ENCODE data around the gene KIRREL3.
"Not testable (repeated sequence)": the region's sequence is repeated elsewhere in the genome, so short reads cannot be mapped to it uniquely, and the experiment has no call there.

Gene KIRREL3

DNA sequence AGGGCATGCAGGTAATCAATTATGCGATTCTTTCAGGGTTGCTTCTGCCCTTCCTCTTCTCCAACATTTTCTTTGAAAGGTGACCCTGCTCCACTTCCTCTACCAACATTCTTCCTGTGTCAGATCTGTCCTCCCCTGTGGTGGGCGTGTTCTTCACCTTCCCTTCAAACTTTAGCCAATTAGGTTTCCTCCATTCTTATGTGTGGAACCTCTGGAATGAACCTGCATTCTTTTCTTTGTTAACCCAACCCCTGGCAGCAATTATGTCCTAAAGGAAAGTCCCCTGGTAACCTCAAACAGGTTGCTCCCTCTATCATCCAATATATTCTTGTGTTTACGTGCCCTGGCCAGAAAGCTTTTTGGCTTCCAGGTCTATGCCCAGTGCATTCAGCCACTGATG is 22.4 kb downstream of the KIRREL3 start:
- Histone ChIP-seq H3K36me3 (ENCODE audit: control insufficient read depth in 1 of 2, insufficient read depth in 2 of 2, low read length in 2 of 2) (no peaks in the 10 kb centered on the region), H3K4me3 (ENCODE audit: low read depth in 1 of 2, low read length in 2 of 2) (no peak overlapping the region), H3K27ac (ENCODE audit: low read length) (no peak overlapping the region), H3K27me3 (ENCODE audit: low read depth, low read length) (no peaks in the 10 kb centered on the region), H3K4me1 (ENCODE audit: control insufficient read depth in 1 of 2, insufficient read depth in 2 of 2, low read length in 2 of 2) (no peaks in the 10 kb centered on the region), H3K9me3 (ENCODE audit: control insufficient read depth in 1 of 2, low read length in 2 of 2) (no peaks in the 10 kb centered on the region)

DNA sequence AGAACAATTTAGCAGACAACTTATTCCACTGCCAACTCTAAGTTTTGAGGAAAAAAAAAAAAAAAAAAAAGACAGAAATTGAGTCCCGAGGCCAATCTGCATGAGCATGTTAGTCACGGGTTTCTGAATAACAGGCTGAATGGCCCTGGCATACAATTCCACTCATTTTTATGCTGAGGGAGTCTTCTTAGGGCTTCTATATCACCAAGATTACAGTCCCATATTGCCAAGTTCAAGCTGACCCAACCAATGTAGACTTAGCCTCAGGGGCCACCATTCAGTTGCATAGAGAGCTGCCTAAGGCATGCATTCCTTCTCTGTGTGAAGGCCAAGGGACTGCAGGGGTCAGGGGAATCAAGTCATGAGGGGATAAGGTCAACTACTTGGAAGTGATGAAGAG is 27.5 kb downstream of the KIRREL3 start:
- Histone ChIP-seq H3K36me3 (ENCODE audit: control insufficient read depth in 1 of 2, insufficient read depth in 2 of 2, low read length in 2 of 2) (no peaks in the 10 kb centered on the region), H3K4me3 (ENCODE audit: low read depth in 1 of 2, low read length in 2 of 2) (no peak overlapping the region), H3K27me3 (ENCODE audit: low read depth, low read length) (no peaks in the 10 kb centered on the region), H3K27ac (ENCODE audit: low read length) (no peak overlapping the region), H3K4me1 (ENCODE audit: control insufficient read depth in 1 of 2, insufficient read depth in 2 of 2, low read length in 2 of 2) (no peaks in the 10 kb centered on the region), H3K9me3 (ENCODE audit: control insufficient read depth in 1 of 2, low read length in 2 of 2) (peaks cover 0 to 7% of the 10 kb centered on the region in 2 donors)

DNA sequence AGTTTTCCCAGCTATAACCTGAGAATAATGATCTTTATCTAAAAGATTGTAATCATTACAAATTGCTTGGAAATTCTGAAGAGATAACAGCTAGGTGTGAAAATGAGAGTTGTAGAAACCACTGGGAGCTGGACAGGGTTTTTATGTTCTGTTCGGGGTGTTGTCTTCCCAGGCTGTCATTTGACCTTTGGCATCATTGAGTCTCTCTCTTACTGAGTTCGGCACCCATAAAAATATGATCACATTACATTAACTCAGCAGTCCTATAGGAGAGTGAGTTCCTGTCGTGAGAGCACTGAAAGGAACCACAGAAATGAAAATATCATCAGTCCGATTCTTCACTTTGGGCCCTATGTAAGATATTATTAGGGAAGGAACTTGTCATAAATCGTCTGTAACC is 29.3 kb downstream of the KIRREL3 start:
- H3K9me3 ChIP-seq (ENCODE audit: control insufficient read depth in 1 of 2, low read length in 2 of 2), result peaks cover 0 to 7% of the 10 kb centered on the region in 2 donors
- no peaks in the 10 kb centered on the region for H3K27me3 ChIP-seq (ENCODE audit: low read depth, low read length)
- H3K4me1 ChIP-seq (ENCODE audit: control insufficient read depth in 1 of 2, insufficient read depth in 2 of 2, low read length in 2 of 2), result no peaks in the 10 kb centered on the region
- no peak overlapping the region for H3K4me3 ChIP-seq (ENCODE audit: low read depth in 1 of 2, low read length in 2 of 2)
- no peak overlapping the region for H3K27ac ChIP-seq (ENCODE audit: low read length)
- H3K36me3 ChIP-seq (ENCODE audit: control insufficient read depth in 1 of 2, insufficient read depth in 2 of 2, low read length in 2 of 2), result no peaks in the 10 kb centered on the region

DNA sequence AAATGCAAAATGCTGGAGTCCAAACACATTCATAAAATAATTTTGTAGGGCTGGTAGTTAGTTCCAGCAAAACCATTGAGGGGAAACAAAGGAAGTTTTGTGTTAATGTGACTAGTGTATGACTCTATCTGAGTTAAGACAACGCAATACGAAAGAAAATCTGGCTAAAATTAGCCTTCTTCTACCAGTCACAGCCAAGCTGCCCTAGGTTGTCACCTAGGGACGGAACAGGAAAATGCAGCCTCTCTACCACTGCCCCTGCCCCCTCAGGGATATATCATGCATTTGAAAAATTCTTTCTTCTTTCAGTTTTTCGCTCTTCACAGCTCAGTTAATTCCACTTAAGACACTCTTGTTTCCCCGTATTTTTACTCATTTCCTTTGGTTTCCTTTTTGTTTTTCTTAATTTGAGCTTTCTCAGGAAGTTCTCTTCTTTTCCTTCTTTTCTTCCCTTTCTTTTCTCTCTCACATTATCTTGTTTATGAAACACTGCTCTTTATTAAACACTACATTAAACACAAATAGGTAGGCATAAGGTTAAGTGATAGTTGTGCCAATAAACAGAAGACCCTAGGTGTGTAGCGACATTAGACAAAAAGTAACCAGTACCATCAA is 30.6 kb downstream of the KIRREL3 start:
- Histone ChIP-seq H3K4me1 (ENCODE audit: control insufficient read depth in 1 of 2, insufficient read depth in 2 of 2, low read length in 2 of 2) (no peaks in the 10 kb centered on the region), H3K9me3 (ENCODE audit: control insufficient read depth in 1 of 2, low read length in 2 of 2) (peaks cover 0 to 7% of the 10 kb centered on the region in 2 donors), H3K27ac (ENCODE audit: low read length) (no peak overlapping the region), H3K4me3 (ENCODE audit: low read depth in 1 of 2, low read length in 2 of 2) (no peak overlapping the region), H3K27me3 (ENCODE audit: low read depth, low read length) (no peaks in the 10 kb centered on the region), H3K36me3 (ENCODE audit: control insufficient read depth in 1 of 2, insufficient read depth in 2 of 2, low read length in 2 of 2) (no peaks in the 10 kb centered on the region)

DNA sequence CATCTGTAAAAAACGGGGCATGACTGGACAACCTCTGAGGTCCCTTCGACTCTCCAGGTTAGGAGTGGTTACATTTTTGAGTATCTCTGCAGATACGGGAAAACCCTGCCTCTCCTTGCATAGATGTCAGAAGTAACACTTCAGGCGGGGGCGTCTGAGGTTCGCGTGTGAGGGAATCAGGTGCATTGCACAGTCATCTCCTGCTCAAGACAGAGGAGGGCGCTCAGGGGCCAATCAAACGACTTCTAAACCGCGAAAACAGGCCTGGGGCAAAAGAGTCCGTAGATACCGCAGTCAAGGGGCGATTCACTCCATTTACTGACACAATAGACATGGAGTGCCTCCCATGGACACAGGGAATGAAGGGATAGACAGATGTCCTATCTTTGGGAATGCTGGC is 31.7 kb downstream of the KIRREL3 start:
- H3K27ac ChIP-seq (ENCODE audit: low read length), result no peak overlapping the region
- H3K4me1 ChIP-seq (ENCODE audit: control insufficient read depth in 1 of 2, insufficient read depth in 2 of 2, low read length in 2 of 2), result no peaks in the 10 kb centered on the region
- H3K9me3 ChIP-seq (ENCODE audit: control insufficient read depth in 1 of 2, low read length in 2 of 2), result peaks cover 0 to 7% of the 10 kb centered on the region in 2 donors
- H3K27me3 ChIP-seq (ENCODE audit: low read depth, low read length), result no peaks in the 10 kb centered on the region
- H3K4me3 ChIP-seq (ENCODE audit: low read depth in 1 of 2, low read length in 2 of 2), result no peak overlapping the region
- no peaks in the 10 kb centered on the region for H3K36me3 ChIP-seq (ENCODE audit: control insufficient read depth in 1 of 2, insufficient read depth in 2 of 2, low read length in 2 of 2)

DNA sequence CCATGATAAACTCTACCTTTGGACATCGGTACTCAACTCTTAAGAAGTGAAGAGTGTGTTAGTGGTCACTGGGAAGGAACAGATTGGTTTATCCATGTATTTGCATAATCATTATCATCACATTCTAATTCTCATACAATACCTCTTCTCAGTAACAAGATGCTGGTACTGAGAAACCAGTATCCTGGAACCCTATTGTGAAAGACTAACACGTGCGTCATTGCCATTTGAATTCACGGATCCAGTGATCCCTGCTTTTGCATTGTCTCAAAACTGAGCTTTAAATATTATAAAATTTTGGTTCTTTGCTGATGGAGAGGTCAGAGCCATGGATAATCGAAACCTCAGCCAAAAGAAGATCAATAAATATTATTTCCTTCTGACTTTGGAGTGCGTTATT is 35.2 kb downstream of the KIRREL3 start:
- Histone ChIP-seq H3K4me1 (ENCODE audit: control insufficient read depth in 1 of 2, insufficient read depth in 2 of 2, low read length in 2 of 2) (no peaks in the 10 kb centered on the region), H3K4me3 (ENCODE audit: low read depth in 1 of 2, low read length in 2 of 2) (no peak overlapping the region), H3K36me3 (ENCODE audit: control insufficient read depth in 1 of 2, insufficient read depth in 2 of 2, low read length in 2 of 2) (no peaks in the 10 kb centered on the region), H3K9me3 (ENCODE audit: control insufficient read depth in 1 of 2, low read length in 2 of 2) (no peaks in the 10 kb centered on the region), H3K27ac (ENCODE audit: low read length) (no peak overlapping the region), H3K27me3 (ENCODE audit: low read depth, low read length) (no peaks in the 10 kb centered on the region)

DNA sequence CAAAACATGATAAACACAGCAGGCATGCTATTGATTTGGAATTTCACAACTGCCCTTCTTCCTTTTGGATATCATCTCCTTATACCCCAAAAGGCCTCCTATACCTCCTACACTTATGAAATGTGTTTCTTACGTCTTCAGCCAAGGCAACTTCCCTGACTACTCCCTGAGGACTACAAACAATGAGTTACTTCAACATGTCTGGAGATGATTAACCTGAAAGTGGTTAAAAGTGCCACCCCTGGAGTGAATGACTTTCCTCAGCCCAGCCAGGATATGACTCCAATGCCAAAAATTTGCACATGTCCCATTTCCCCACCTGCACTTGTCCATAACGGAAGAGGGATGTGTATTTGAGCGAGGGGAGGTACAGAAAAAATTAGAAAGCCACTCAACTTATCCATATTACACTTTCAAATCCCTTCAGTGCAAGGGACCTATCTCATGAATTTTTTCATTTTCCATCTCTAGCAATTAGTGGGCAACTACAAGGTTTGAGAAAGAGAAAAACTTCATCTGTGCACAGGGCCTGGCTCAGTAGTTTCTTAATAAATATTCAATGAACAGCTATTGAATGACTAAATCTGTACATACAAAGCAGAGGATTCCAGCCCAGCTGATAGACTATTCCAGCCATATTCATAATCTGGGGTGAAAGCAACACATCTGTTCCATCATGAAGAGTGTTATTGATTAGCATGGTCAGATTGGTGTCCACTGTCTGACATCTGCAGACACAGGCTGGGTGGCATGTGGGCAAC is 36.8 kb downstream of the KIRREL3 start:
- Histone ChIP-seq H3K27ac (ENCODE audit: low read length) (no peak overlapping the region), H3K4me3 (ENCODE audit: low read depth in 1 of 2, low read length in 2 of 2) (no peak overlapping the region), H3K9me3 (ENCODE audit: control insufficient read depth in 1 of 2, low read length in 2 of 2) (no peaks in the 10 kb centered on the region), H3K4me1 (ENCODE audit: control insufficient read depth in 1 of 2, insufficient read depth in 2 of 2, low read length in 2 of 2) (no peaks in the 10 kb centered on the region), H3K36me3 (ENCODE audit: control insufficient read depth in 1 of 2, insufficient read depth in 2 of 2, low read length in 2 of 2) (no peaks in the 10 kb centered on the region), H3K27me3 (ENCODE audit: low read depth, low read length) (no peaks in the 10 kb centered on the region)

DNA sequence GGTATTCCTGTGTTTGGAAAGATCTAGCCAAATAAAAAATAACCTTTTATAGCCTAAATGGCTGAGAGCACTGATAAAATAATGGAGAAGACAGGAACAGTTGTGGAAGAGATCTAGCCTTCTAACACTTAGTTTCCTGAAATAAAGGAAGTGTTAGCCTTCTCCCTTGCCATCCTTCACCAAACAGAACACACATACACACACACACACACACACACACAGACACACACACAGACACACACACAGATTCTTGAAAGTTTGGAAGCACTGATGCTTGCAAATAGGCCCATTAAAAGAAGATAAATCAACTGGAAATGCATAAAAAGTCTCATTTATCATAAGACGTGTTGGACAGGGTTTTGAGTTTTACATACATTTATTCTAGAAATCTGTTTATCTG is 37.5 kb downstream of the KIRREL3 start:
- Histone ChIP-seq H3K36me3 (ENCODE audit: control insufficient read depth in 1 of 2, insufficient read depth in 2 of 2, low read length in 2 of 2) (no peaks in the 10 kb centered on the region), H3K27me3 (ENCODE audit: low read depth, low read length) (no peaks in the 10 kb centered on the region), H3K4me3 (ENCODE audit: low read depth in 1 of 2, low read length in 2 of 2) (no peak overlapping the region), H3K9me3 (ENCODE audit: control insufficient read depth in 1 of 2, low read length in 2 of 2) (no peaks in the 10 kb centered on the region), H3K27ac (ENCODE audit: low read length) (no peak overlapping the region), H3K4me1 (ENCODE audit: control insufficient read depth in 1 of 2, insufficient read depth in 2 of 2, low read length in 2 of 2) (no peaks in the 10 kb centered on the region)

DNA sequence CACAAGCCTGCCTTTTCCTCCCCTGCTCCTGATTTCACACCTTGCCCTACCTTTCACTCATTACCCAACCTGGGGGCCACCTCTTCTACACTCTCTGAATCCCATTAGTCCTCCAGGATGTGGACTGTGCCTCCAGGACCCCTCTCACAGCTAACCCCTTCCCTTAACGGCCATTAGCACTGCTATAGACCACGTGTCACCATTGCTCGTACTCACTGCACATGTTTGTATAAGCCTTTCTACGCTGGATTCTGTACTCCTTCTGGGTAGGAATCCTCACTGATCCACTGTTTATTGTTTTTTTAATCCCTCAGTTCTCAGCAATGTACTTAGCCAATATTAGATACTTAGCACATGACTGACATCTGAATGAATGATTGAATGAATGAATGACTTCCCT is 40.9 kb downstream of the KIRREL3 start:
- no peak overlapping the region for H3K4me3 ChIP-seq (ENCODE audit: low read depth in 1 of 2, low read length in 2 of 2)
- H3K27ac ChIP-seq (ENCODE audit: low read length), result no peak overlapping the region
- H3K27me3 ChIP-seq (ENCODE audit: low read depth, low read length), result no peaks in the 10 kb centered on the region
- no peaks in the 10 kb centered on the region for H3K4me1 ChIP-seq (ENCODE audit: control insufficient read depth in 1 of 2, insufficient read depth in 2 of 2, low read length in 2 of 2)
- no peaks in the 10 kb centered on the region for H3K9me3 ChIP-seq (ENCODE audit: control insufficient read depth in 1 of 2, low read length in 2 of 2)
- H3K36me3 ChIP-seq (ENCODE audit: control insufficient read depth in 1 of 2, insufficient read depth in 2 of 2, low read length in 2 of 2), result no peaks in the 10 kb centered on the region

DNA sequence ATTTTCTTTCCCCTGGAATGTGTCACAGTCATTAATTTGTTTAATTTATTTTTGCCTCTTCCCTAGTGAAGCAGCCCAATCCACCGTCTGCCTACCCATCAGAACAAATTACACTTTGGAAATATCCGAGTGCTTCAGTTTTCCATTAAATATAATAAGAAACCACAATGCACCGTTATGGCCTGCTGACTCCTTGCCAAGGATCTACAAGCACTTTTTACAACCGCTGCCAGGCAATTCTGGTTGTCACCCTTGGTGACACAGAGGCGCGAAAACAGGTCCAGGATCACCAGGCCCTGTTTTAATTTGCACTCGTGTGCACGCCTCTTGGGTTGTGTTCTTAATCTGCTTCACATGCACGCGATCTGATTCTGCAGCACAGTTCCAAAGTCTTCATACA is 43.9 kb downstream of the KIRREL3 start:
- Histone ChIP-seq H3K9me3 (ENCODE audit: control insufficient read depth in 1 of 2, low read length in 2 of 2) (no peaks in the 10 kb centered on the region), H3K4me3 (ENCODE audit: low read depth in 1 of 2, low read length in 2 of 2) (no peak overlapping the region), H3K27ac (ENCODE audit: low read length) (no peak overlapping the region), H3K4me1 (ENCODE audit: control insufficient read depth in 1 of 2, insufficient read depth in 2 of 2, low read length in 2 of 2) (no peaks in the 10 kb centered on the region), H3K36me3 (ENCODE audit: control insufficient read depth in 1 of 2, insufficient read depth in 2 of 2, low read length in 2 of 2) (no peaks in the 10 kb centered on the region), H3K27me3 (ENCODE audit: low read depth, low read length) (no peaks in the 10 kb centered on the region)

DNA sequence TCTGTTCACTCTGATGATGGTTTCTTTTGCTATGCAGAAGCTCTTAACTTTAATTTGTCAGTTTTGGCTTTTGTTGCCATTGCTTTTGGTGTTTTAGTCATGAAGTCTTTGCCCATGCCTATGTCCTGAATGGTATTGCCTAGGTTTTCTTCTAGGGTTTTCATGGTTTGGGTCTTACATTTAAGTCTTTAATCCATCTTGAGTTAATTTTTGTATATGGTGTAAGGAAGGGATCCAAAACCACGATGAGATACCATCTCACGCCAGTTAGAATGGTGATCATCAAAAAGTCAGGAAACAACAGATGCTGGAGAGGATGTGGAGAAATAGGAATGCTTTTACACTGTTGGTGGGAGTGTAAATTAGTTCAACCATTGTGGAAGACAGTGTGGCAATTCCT is 48.0 kb downstream of the KIRREL3 start:
- H3K27me3 ChIP-seq (ENCODE audit: low read depth, low read length); H3K9me3 ChIP-seq (ENCODE audit: control insufficient read depth in 1 of 2, low read length in 2 of 2); H3K36me3 ChIP-seq (ENCODE audit: control insufficient read depth in 1 of 2, insufficient read depth in 2 of 2, low read length in 2 of 2); H3K27ac ChIP-seq (ENCODE audit: low read length); H3K4me1 ChIP-seq (ENCODE audit: control insufficient read depth in 1 of 2, insufficient read depth in 2 of 2, low read length in 2 of 2); H3K4me3 ChIP-seq (ENCODE audit: low read depth in 1 of 2, low read length in 2 of 2): not testable (repeated sequence)

DNA sequence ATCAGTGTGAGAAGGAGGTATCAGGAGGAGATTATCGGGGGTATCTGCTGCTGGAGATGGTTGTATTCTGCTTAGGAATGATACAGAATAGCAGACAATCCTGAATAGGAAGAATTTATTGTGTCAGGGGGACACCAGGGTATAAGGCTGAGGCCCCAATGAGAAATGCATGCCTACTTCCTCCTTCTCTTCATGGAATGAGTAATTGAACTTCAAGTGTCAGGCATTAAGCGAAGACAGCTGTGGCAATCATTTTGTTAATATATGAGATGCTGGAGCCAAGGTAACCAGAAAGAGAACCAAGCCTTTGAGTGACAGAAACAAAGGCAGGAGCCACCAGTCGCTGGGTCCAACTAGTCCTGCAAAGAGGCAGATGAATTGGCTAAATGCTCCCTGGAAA is 49.1 kb downstream of the KIRREL3 start:
- no peak overlapping the region for H3K27ac ChIP-seq (ENCODE audit: low read length)
- no peaks in the 10 kb centered on the region for H3K4me1 ChIP-seq (ENCODE audit: control insufficient read depth in 1 of 2, insufficient read depth in 2 of 2, low read length in 2 of 2)
- H3K36me3 ChIP-seq (ENCODE audit: control insufficient read depth in 1 of 2, insufficient read depth in 2 of 2, low read length in 2 of 2), result no peaks in the 10 kb centered on the region
- H3K9me3 ChIP-seq (ENCODE audit: control insufficient read depth in 1 of 2, low read length in 2 of 2), result no peaks in the 10 kb centered on the region
- no peak overlapping the region for H3K4me3 ChIP-seq (ENCODE audit: low read depth in 1 of 2, low read length in 2 of 2)
- no peaks in the 10 kb centered on the region for H3K27me3 ChIP-seq (ENCODE audit: low read depth, low read length)

Data from muscle layer of duodenum (tissue), 2 donors.